Cardiac fibroblast (primary cell): ENCODE results near the gene KIRREL1.

ENCODE experiments used
- DNase-seq, 2 donors: peaks; one replicate each; pipeline versions ENCODE4 v3.0.0 to v3.0.0-alpha.2; 2010; ENCODE audit warnings: low read depth in 2 of 2
- H3K4me3 ChIP-seq, 2 donors: replicated peaks in 1 of 2; 1 replicate in 1 of 2; 2 replicates in 1 of 2; pipeline ENCODE4 v1.5.1; 2011; ENCODE audit warnings: low read depth in 2 of 2, low read length in 2 of 2, mild to moderate bottlenecking in 2 of 2, moderate library complexity in 1 of 2
- TF ChIP-seq, protein P1 (sequence below): IDR thresholded peaks from one replicate; pipeline ENCODE4 v1.5.1; 2011; ENCODE audit warnings: low read depth, mild to moderate bottlenecking, low read length, inconsistent platforms

Gene KIRREL1

DNA sequence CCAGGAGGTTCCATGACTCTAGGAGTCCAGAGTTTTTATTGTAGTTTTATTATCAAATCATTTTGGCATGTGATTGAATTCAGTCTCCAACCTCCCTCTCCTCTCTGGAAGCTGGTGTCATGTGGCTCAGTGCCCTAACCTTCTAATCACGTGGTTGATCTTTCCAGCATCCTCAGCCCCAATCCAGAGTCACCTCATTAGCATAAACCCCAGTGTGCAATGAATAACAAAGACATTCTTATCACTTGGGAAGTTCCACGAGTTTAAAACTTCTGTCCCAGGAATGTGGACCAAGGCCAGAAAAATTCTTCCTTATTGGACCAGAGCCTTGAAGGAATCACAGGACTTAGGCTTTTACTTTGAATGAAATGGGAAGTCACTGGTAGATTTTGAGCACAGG lies 52.2 kb downstream of the KIRREL1 start:
- DNase-seq: peak; percentile 46 to 90
- H3K4me3 ChIP-seq: no peak overlapping the region
- TF ChIP-seq, protein P1, sequence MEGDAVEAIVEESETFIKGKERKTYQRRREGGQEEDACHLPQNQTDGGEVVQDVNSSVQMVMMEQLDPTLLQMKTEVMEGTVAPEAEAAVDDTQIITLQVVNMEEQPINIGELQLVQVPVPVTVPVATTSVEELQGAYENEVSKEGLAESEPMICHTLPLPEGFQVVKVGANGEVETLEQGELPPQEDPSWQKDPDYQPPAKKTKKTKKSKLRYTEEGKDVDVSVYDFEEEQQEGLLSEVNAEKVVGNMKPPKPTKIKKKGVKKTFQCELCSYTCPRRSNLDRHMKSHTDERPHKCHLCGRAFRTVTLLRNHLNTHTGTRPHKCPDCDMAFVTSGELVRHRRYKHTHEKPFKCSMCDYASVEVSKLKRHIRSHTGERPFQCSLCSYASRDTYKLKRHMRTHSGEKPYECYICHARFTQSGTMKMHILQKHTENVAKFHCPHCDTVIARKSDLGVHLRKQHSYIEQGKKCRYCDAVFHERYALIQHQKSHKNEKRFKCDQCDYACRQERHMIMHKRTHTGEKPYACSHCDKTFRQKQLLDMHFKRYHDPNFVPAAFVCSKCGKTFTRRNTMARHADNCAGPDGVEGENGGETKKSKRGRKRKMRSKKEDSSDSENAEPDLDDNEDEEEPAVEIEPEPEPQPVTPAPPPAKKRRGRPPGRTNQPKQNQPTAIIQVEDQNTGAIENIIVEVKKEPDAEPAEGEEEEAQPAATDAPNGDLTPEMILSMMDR: no peak

DNA sequence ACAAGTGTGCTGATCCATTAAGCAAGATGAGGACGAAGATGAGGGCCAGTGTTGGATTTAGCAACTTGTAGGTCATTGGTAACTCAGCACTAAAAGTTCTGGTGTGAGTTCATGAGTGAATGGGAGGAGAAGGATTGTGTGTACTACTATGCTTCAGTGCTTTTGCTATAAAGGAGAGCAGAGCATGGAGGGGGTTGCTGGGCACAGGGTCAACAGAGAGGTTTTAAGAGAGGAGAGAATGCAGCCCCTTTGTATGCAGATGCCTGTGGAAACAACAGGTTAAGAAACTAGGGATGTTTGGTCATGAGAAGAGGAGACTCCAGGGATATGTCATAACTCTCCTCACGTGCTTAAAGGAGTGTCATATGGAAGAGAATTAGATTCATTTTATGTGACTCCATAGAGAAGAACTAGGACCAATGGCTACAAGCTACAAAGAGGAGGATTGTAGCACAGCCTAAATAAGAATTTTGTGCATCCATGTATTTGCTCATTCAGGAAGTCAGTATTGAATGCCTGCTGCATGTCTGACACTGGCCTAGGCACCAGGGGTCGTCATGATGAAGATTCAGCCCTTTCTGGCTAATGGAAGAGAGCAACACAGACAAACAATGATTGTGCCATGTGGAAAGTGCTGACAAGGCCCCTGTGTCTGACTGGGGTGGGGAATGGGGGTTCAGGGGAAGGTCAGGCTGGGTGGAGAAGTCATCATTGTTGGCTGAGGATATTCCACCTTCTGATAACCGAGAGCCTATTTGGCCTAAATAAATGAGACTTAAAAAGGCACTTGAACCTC lies 53.5 kb downstream of the KIRREL1 start:
- TF ChIP-seq, protein P1: no peak
- no peak overlapping the region for H3K4me3 ChIP-seq
- no peak for DNase-seq

DNA sequence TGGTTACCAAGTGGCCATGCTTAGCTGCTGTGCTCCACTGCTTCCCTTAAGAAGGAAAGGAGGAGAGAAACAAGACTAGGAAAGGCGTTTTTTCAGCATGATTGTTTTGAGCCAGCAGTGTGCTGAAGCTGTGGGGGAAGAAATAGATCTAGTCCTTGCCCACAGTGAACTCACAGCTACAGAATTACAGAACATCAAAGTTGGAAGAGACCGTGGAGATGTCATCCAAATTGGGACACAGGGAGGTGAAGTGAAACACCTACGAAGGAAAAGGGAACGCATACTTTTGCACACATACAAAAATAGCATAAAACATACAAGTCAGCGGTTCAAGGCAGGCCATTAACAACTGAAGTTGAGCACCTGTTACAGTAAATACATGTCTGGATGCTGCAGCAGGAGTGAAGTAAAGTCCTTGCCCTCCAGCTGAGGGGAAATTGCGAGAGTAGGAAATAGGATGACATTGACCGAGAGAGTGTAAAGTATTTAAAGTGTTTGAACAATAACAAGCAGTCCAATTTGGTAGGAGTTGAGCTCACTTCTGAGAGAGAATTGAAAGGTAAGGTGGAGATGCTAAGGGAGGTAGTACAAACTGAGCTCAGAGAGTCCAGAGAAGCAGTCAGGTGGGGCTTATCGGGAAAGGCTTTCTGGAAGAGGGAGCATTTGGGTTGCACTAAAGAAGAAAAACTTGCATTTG lies 55.1 kb downstream of the KIRREL1 start:
- DNase-seq: no peak
- H3K4me3 ChIP-seq: no peak overlapping the region
- TF ChIP-seq, protein P1: no peak

DNA sequence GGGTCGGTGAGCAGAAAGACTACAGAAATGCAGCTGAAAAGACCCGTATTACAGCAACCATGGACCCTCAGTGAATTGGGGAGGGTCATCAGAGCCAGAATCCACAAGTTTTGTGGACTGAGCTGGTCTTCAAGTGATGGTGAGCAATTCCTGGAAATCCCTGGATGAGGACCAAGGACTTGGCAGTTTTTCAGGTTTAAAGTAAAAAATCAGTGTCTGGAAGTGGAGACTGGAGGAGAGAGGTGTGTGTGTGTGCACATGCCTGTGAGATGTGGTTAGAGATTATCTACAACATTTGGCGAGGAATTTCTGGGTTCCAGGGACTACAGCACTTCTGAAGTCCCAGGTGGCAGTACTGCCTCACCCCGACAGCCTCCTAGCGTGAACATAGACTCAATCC lies 56.4 kb downstream of the KIRREL1 start:
- peak in 1 of 2 donors; percentile 57 for DNase-seq
- TF ChIP-seq, protein P1: no peak

DNA sequence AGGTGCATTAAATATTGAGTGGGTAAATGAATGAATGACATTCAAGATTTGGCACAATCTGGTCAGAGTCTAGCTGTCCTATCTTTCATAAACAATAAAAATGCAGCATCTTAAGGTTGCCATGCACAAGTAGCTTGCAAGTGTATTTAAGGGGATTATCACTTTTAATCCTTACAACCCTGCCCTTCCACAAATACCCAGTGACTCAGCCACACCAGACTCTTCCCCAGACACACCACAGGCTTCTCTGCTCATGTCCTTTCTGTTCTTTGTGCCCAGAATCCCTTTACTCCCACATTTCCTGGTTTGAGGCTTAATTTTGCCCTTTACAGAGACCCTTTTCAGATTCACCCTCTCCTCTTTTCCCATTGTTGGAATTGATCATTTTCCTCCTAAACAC lies 59.8 kb downstream of the KIRREL1 start:
- H3K4me3 ChIP-seq: no peak overlapping the region
- no peak for DNase-seq
- TF ChIP-seq, protein P1: no peak

More for the DNA sequence above, 56.4 kb downstream of the KIRREL1 start:
- no peak overlapping the region for H3K4me3 ChIP-seq

DNA sequence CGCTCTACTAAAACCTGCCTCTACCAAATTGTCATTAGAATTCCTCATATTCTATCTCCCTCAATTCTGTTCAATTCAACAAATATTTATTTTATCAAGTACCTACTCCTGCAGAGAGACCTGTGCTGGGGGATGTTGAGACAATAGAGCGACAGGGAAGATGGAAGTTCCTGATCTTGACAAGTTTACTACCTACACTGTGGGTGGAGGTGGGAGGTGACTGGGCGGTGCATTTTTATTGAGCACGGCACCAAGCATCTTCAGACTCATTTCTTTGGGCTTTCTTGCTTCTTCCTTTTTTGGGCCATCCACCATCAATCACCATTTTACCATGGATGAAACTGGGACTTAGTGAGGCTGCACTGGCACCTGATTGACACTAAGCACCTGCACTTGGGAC lies 61.3 kb downstream of the KIRREL1 start:
- TF ChIP-seq, protein P1: no peak
- H3K4me3 ChIP-seq: no peak overlapping the region
- DNase-seq: no peak
